Tibial nerve (tissue), 4 donors: ENCODE results near the gene FAM227A.

ENCODE experiments used
- CTCF ChIP-seq, 5 experiments: fragments of 200-600 bp in 3 of 5; fragments of 450-650 bp in 2 of 5; sonication (generic) in 3 of 5; IDR thresholded peaks; one replicate each; pipeline ENCODE4 v1.5.1; 2016 to 2019; ENCODE audit warnings: antibody characterized with exemption in 5 of 5, mild to moderate bottlenecking in 3 of 5, moderate library complexity in 2 of 5
- EP300 ChIP-seq, 2 donors: sonication (generic); formaldehyde crosslinking; IDR thresholded peaks; one replicate each; pipeline ENCODE4 v1.6.1; 2017; ENCODE audit warnings: antibody characterized with exemption in 2 of 2, mild to moderate bottlenecking in 1 of 2

DNA sequence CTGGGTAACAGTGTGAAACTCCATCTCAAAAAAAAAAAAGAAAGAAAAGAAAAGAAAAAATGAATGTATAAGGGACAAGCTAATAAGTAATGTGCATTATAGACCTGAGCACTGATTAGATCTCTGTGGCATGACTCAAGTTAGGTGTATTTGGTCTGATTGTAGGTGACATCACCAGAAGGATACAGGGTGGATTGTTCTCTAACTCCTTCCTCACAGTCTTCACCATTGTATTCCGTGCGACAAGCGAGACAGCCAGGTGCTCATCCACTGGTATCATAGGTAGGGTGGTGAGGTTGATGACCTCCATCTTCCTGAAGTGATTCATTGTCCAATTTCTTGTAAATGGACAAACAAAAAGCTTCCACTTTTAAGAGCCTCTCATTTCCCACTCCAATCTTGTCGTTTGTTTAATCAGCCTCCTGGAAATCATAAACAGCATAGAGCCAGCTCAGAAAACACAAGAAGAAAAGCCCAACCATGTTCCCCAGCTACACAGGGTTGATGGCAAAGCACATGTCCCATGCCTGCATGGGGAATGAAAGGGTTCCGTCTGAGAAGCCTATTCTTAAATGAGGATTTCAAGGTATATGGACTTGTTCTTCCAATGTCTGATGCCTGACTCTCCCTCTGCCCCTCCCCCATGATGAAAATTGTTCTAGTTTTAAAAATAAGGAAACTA is 6.2 kb downstream of the FAM227A start:
- TF ChIP-seq EP300 (IDR thresholded peaks at IDR 0.05) (no peak), CTCF (IDR thresholded peaks at IDR 0.05) (no peak)
